ENCODE measurements around the gene UTP15. TPM values are rescaled to one million over a fixed set of nuclear protein-coding genes. Genes with fewer than 3 reads are reported as not detected.

The UTP15 gene
- total RNA-seq, 1 donor from 2014 or later, result 16.7 TPM

DNA sequence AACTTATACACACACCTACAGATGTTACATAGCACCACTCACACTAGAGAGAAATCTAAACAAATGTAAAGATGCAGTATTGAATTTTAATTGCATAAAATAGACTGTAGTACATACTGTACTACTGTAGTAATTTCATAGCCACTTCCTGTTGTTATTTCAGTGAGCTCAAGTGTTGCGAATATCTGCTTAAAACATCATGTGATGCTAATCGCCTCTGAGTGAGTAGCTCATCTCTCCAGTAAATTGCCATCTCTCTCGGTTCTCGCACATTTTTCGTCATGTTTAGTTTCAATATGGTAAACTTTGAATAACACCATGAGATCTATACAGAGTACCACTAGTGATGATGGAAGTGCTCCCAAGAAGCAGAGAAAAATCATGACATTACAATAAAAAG is 38.5 kb downstream of the UTP15 start:
- H3K27me3 Mint-ChIP-seq (ENCODE audit: low read depth), result no peaks in the 10 kb centered on the region
- H3K4me1 Mint-ChIP-seq (ENCODE audit: low read depth), result peaks cover 37% of the 10 kb centered on the region
- peaks cover 11% of the 10 kb centered on the region for H3K9me3 Mint-ChIP-seq (ENCODE audit: low read depth)
- TF ChIP-seq, protein P1, sequence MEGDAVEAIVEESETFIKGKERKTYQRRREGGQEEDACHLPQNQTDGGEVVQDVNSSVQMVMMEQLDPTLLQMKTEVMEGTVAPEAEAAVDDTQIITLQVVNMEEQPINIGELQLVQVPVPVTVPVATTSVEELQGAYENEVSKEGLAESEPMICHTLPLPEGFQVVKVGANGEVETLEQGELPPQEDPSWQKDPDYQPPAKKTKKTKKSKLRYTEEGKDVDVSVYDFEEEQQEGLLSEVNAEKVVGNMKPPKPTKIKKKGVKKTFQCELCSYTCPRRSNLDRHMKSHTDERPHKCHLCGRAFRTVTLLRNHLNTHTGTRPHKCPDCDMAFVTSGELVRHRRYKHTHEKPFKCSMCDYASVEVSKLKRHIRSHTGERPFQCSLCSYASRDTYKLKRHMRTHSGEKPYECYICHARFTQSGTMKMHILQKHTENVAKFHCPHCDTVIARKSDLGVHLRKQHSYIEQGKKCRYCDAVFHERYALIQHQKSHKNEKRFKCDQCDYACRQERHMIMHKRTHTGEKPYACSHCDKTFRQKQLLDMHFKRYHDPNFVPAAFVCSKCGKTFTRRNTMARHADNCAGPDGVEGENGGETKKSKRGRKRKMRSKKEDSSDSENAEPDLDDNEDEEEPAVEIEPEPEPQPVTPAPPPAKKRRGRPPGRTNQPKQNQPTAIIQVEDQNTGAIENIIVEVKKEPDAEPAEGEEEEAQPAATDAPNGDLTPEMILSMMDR (IDR thresholded peaks at IDR 0.05), result no peak
- peaks cover 3% of the 10 kb centered on the region for H3K36me3 Mint-ChIP-seq (ENCODE audit: low read depth)
- peak overlapping the region; percentile 23 for H3K27ac Mint-ChIP-seq (ENCODE audit: unreplicated experiment)
- no peak overlapping the region for H3K4me3 Mint-ChIP-seq (ENCODE audit: unreplicated experiment)
- DNase-seq (ENCODE audit: low spot score), result no peak

GRCh38 chr5:73605223-73606087 is 39.9 kb downstream of the UTP15 start:
- Mint-ChIP-seq H3K4me1 (ENCODE audit: low read depth) (peaks cover 37% of the 10 kb centered on the region), H3K27me3 (ENCODE audit: low read depth) (no peaks in the 10 kb centered on the region), H3K4me3 (ENCODE audit: unreplicated experiment) (no peak overlapping the region), H3K9me3 (ENCODE audit: low read depth) (peaks cover 11% of the 10 kb centered on the region), H3K27ac (ENCODE audit: unreplicated experiment) (no peak overlapping the region), H3K36me3 (ENCODE audit: low read depth) (peaks cover 3% of the 10 kb centered on the region)
- DNase-seq (ENCODE audit: low spot score), result no peak
- TF ChIP-seq, protein P1 (IDR thresholded peaks at IDR 0.05), result no peak

DNA sequence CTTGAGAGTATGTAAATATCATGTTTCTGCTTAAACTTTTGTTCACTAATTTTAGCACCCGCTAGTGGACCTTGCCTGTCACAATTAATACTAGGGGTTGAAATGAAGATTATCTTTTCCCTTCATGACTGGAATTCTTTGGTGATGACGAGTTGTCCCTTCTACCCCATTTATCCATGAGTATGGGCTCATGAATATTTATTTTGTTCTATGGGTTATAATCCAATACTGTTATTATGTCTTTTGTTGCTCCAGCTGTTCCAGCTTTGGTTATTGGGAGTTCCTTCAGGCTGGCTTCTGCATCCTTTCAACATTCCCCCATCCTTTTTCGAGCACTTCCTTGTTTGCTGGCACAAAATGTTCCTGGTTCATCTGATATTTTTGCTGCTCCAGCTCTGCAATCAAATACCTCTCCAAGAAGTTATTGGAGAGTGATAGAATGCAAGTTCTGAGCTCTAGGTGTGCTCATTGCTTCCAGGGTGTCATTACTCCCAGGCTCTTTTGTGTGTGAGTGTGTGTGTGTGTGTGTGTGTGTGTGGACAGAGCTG is 40.7 kb downstream of the UTP15 start:
- H3K4me1 Mint-ChIP-seq (ENCODE audit: low read depth), result peaks cover 37% of the 10 kb centered on the region
- H3K9me3 Mint-ChIP-seq (ENCODE audit: low read depth), result peaks cover 9% of the 10 kb centered on the region
- no peak overlapping the region for H3K27ac Mint-ChIP-seq (ENCODE audit: unreplicated experiment)
- H3K27me3 Mint-ChIP-seq (ENCODE audit: low read depth), result no peaks in the 10 kb centered on the region
- no peak for DNase-seq (ENCODE audit: low spot score)
- peaks cover 2% of the 10 kb centered on the region for H3K36me3 Mint-ChIP-seq (ENCODE audit: low read depth)
- TF ChIP-seq, protein P1 (IDR thresholded peaks at IDR 0.05), result peak; percentile 41
- H3K4me3 Mint-ChIP-seq (ENCODE audit: unreplicated experiment), result no peak overlapping the region

DNA sequence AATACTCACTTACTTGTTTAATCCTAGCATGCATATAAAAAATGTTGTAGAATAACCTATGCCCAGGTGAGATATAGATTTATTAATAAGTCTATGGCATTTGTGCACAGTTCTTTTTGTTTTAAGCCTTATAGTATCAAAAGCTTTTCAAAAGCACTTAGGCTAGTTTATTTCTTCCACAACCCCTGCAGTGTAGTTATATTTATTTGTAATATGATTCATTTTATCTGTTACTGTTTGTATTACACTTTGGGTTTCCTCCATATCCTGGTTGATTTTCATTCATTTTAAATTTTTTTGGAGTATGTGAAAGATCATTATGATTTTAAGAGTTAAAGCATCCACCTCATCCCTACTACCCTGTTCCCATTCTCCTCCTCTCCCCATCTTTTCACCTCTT is 41.7 kb downstream of the UTP15 start:
- Mint-ChIP-seq H3K9me3 (ENCODE audit: low read depth) (no peaks in the 10 kb centered on the region), H3K36me3 (ENCODE audit: low read depth) (no peaks in the 10 kb centered on the region), H3K4me3 (ENCODE audit: unreplicated experiment) (no peak overlapping the region), H3K4me1 (ENCODE audit: low read depth) (peaks cover 37% of the 10 kb centered on the region), H3K27ac (ENCODE audit: unreplicated experiment) (no peak overlapping the region), H3K27me3 (ENCODE audit: low read depth) (no peaks in the 10 kb centered on the region)
- TF ChIP-seq, protein P1 (IDR thresholded peaks at IDR 0.05), result no peak
- no peak for DNase-seq (ENCODE audit: low spot score)

GRCh38 chr5:73612799-73613198 is 47.3 kb downstream of the UTP15 start:
- TF ChIP-seq, protein P1 (IDR thresholded peaks at IDR 0.05), result no peak
- Mint-ChIP-seq H3K36me3 (ENCODE audit: low read depth) (no peaks in the 10 kb centered on the region), H3K27me3 (ENCODE audit: low read depth) (no peaks in the 10 kb centered on the region), H3K9me3 (ENCODE audit: low read depth) (no peaks in the 10 kb centered on the region), H3K4me1 (ENCODE audit: low read depth) (peaks cover 4% of the 10 kb centered on the region), H3K4me3 (ENCODE audit: unreplicated experiment) (no peak overlapping the region), H3K27ac (ENCODE audit: unreplicated experiment) (no peak overlapping the region)
- DNase-seq (ENCODE audit: low spot score), result no peak

Measured in chondrocyte (in vitro differentiated cells).